ENCODE results near the gene LIPA.

GRCh38 chr10:89213191-89213808 lies 38.3 kb downstream of the LIPA start:
- no peak for TF ChIP-seq EZH2phosphoT487 (IDR thresholded peaks at IDR 0.05; ENCODE audit: insufficient read depth, low read depth)
- TF ChIP-seq EZH2 (IDR thresholded peaks at IDR 0.05; ENCODE audit: insufficient read depth, poor library complexity, severe bottlenecking): no peak

All from GM23248 (cell line).